ENCODE results near the gene TSSK6.

The TSSK6 gene

GRCh38 chr19:19514881-19515641 lies at the start of gene TSSK6:
Gene TSSK6 (minus strand): TSS chr19:19515548. CDS start chr19:19515427, 121 bp downstream.
- H3F3A ChIP-seq (ENCODE audit: insufficient read depth, low read length): no peaks in the 10 kb centered on the region

GRCh38 chr19:19563348-19563848 lies 48.0 kb upstream of the TSSK6 start:
- H3K9me3 ChIP-seq (ENCODE audit: low read length): no peaks in the 10 kb centered on the region
- no peak overlapping the region for H3K27ac ChIP-seq (ENCODE audit: low read depth, low read length, poor library complexity, severe bottlenecking)
- H3K27me3 ChIP-seq (ENCODE audit: insufficient read depth, low read length): no peaks in the 10 kb centered on the region
- TF ChIP-seq CTCF (IDR thresholded peaks at IDR 0.05; ENCODE audit: low read length): no peak
- TF ChIP-seq EZH2 (IDR thresholded peaks at IDR 0.05; ENCODE audit: borderline replicate concordance, low read length): no peak
- no peak overlapping the region for H3K4me3 ChIP-seq (ENCODE audit: low read depth, low read length, poor library complexity, severe bottlenecking)
- no peaks in the 10 kb centered on the region for H3F3A ChIP-seq (ENCODE audit: insufficient read depth, low read length)
- no peak overlapping the region for H2AFZ ChIP-seq (ENCODE audit: low read length)
- H3K9ac ChIP-seq (ENCODE audit: low read length): no peak overlapping the region
- H3K9me2 ChIP-seq (ENCODE audit: low read depth, low read length): no peaks in the 10 kb centered on the region
- no peaks in the 10 kb centered on the region for H4K20me1 ChIP-seq (ENCODE audit: insufficient read depth, low read length)
- H3K4me1 ChIP-seq (ENCODE audit: insufficient read depth, low read length, severe bottlenecking): no peaks in the 10 kb centered on the region
- H3K79me2 ChIP-seq (ENCODE audit: insufficient read depth, low read length): no peaks in the 10 kb centered on the region
- H3K4me2 ChIP-seq (ENCODE audit: low read length): no peak overlapping the region
- peaks cover 21% of the 10 kb centered on the region for H3K36me3 ChIP-seq (ENCODE audit: insufficient read depth, low read length)

More at GRCh38 chr19:19514881-19515641, at the start of gene TSSK6:
- TF ChIP-seq EZH2 (IDR thresholded peaks at IDR 0.05; ENCODE audit: borderline replicate concordance, low read length) (no peak), CTCF (IDR thresholded peaks at IDR 0.05; ENCODE audit: low read length) (no peak)
- Histone ChIP-seq H3K9me2 (ENCODE audit: low read depth, low read length) (no peaks in the 10 kb centered on the region), H3K4me3 (ENCODE audit: low read depth, low read length, poor library complexity, severe bottlenecking) (peak within 1 kb of the TSS; percentile 95), H2AFZ (ENCODE audit: low read length) (no peak within 1 kb of the TSS), H3K79me2 (ENCODE audit: insufficient read depth, low read length) (peaks cover 32% of the 10 kb centered on the region), H3K27ac (ENCODE audit: low read depth, low read length, poor library complexity, severe bottlenecking) (peak within 1 kb of the TSS; percentile 73), H3K36me3 (ENCODE audit: insufficient read depth, low read length) (peaks cover 15% of the 10 kb centered on the region), H3K9ac (ENCODE audit: low read length) (peak within 1 kb of the TSS; percentile 94), H4K20me1 (ENCODE audit: insufficient read depth, low read length) (no peaks in the 10 kb centered on the region), H3K4me2 (ENCODE audit: low read length) (peak within 1 kb of the TSS; percentile 87), H3K27me3 (ENCODE audit: insufficient read depth, low read length) (no peaks in the 10 kb centered on the region), H3K4me1 (ENCODE audit: insufficient read depth, low read length, severe bottlenecking) (peaks cover 34% of the 10 kb centered on the region), H3K9me3 (ENCODE audit: low read length) (no peaks in the 10 kb centered on the region)

- H3K9ac ChIP-seq (ENCODE audit: low read length): no peak overlapping the region
- no peak overlapping the region for H3K4me2 ChIP-seq (ENCODE audit: low read length)
- H3K79me2 ChIP-seq (ENCODE audit: insufficient read depth, low read length): no peaks in the 10 kb centered on the region
- no peak overlapping the region for H3K4me3 ChIP-seq (ENCODE audit: low read depth, low read length, poor library complexity, severe bottlenecking)
- H3K4me1 ChIP-seq (ENCODE audit: insufficient read depth, low read length, severe bottlenecking): no peaks in the 10 kb centered on the region
- no peaks in the 10 kb centered on the region for H3K9me2 ChIP-seq (ENCODE audit: low read depth, low read length)
- no peaks in the 10 kb centered on the region for H3F3A ChIP-seq (ENCODE audit: insufficient read depth, low read length)
- H3K27me3 ChIP-seq (ENCODE audit: insufficient read depth, low read length): no peaks in the 10 kb centered on the region
- H3K27ac ChIP-seq (ENCODE audit: low read depth, low read length, poor library complexity, severe bottlenecking): no peak overlapping the region
- H3K9me3 ChIP-seq (ENCODE audit: low read length): no peaks in the 10 kb centered on the region
- no peak overlapping the region for H2AFZ ChIP-seq (ENCODE audit: low read length)
- peaks cover 21% of the 10 kb centered on the region for H3K36me3 ChIP-seq (ENCODE audit: insufficient read depth, low read length)
- no peaks in the 10 kb centered on the region for H4K20me1 ChIP-seq (ENCODE audit: insufficient read depth, low read length)
- no peak for TF ChIP-seq CTCF (IDR thresholded peaks at IDR 0.05; ENCODE audit: low read length)
- no peak for TF ChIP-seq EZH2 (IDR thresholded peaks at IDR 0.05; ENCODE audit: borderline replicate concordance, low read length)
Measured at GRCh38 chr19:19562665-19563347, 47.5 kb upstream of the TSSK6 start.

Measured in OCI-LY1 (cell line).